Sigmoid colon (tissue), 7 donors: Measurements from ENCODE around the gene COPS3. TPM values are rescaled to one million over a fixed set of nuclear protein-coding genes. Genes with fewer than 3 reads are reported as not detected.
"Not testable (repeated sequence)": the region's sequence is repeated elsewhere in the genome, so short reads cannot be mapped to it uniquely, and the experiment has no call there.

ENCODE experiments used
- DNase-seq: peaks from one replicate; pipeline ENCODE4 v3.0.0-alpha.2; 2019
- H3K27ac ChIP-seq, 4 donors: fragments of 200-600 bp; sonication (generic); one replicate each; pipeline ENCODE4 v1.5.1; 2016 to 2019; ENCODE audit warnings: mild to moderate bottlenecking in 1 of 4
- H3K27me3 ChIP-seq, 3 donors: fragments of 200-600 bp; sonication (generic); one replicate each; pipeline ENCODE4 v1.5.1; 2019; ENCODE audit warnings: mild to moderate bottlenecking in 1 of 3
- H3K36me3 ChIP-seq, 4 donors: fragments of 200-600 bp; sonication (generic); one replicate each; pipeline ENCODE4 v1.5.1; 2016 to 2019
- H3K4me1 ChIP-seq, 4 donors: fragments of 200-600 bp; sonication (generic); one replicate each; pipeline ENCODE4 v1.5.1; 2017 to 2019
- H3K4me3 ChIP-seq, 4 donors: fragments of 200-600 bp; sonication (generic); one replicate each; pipeline ENCODE4 v1.5.1; 2017 to 2019; ENCODE audit warnings: mild to moderate bottlenecking in 2 of 4, moderate library complexity in 1 of 4
- H3K9me3 ChIP-seq, 4 donors: fragments of 200-600 bp in 3 of 4; sonication (generic) in 3 of 4; one replicate each; pipeline versions ENCODE4 v1.5.1 to v1.6.1; 2013 to 2019
- EP300 ChIP-seq, 4 donors: sonication (generic); formaldehyde crosslinking; IDR thresholded peaks; one replicate each; pipeline ENCODE4 v1.6.1; 2017; ENCODE audit warnings: antibody characterized with exemption in 4 of 4
- POLR2A ChIP-seq, 2 donors: fragments of 450-650 bp; IDR thresholded peaks; one replicate each; pipeline ENCODE4 v1.6.1; 2016; ENCODE audit warnings: antibody characterized with exemption in 2 of 2, mild to moderate bottlenecking in 2 of 2, moderate library complexity in 2 of 2
- POLR2AphosphoS5 ChIP-seq, 4 donors: sonication (generic); formaldehyde crosslinking; IDR thresholded peaks; one replicate each; pipeline ENCODE4 v1.6.1; 2017; ENCODE audit warnings: antibody characterized with exemption in 4 of 4
- WGBS, 2 donors: extraction: QIAGEN DNeasy Blood & Tissue Kit; methylation state at CpG; one replicate each; pipeline ENCODE4 v1.1.7; 2013; 5-methylcytosine and 5-hydroxymethylcytosine counted together
- intact Hi-C: fragments of 100-400 bp; cut with DNase I; formaldehyde crosslinking; loops from one replicate; pipeline ENCODE4 v1.15.1; 2023
- polyA plus RNA-seq, 3 donors: library from polyadenylated mRNA; stranded (reverse); fragments of 200-250 nt; gene quantifications; one replicate each; pipeline ENCODE4 v1.2.3, GENCODE V29; 2013
- total RNA-seq, 4 donors: library from RNA; depleted of rRNA; stranded (reverse); fragments of >200 nt; gene quantifications; one replicate each; pipeline ENCODE4 v1.1.0, GENCODE V29; 2016
- TF ChIP-seq, protein P1 (sequence below), 4 experiments: fragments of 450-650 bp in 3 of 4; fragments of 200-600 bp in 1 of 4; IDR thresholded peaks; one replicate each; pipeline ENCODE4 v1.5.1; 2016 to 2019; ENCODE audit warnings: antibody characterized with exemption in 4 of 4, mild to moderate bottlenecking in 3 of 4, moderate library complexity in 2 of 4
- donor health status: healthy with polysubstance abuse.
- donor health status: Bipolar disorder and iron deficiency.
- donor health status: healthy.

COPS3 gene
- total and polyA plus RNA-seq, 7 donors, result 44.6 to 105 (median 56.8) TPM

DNA sequence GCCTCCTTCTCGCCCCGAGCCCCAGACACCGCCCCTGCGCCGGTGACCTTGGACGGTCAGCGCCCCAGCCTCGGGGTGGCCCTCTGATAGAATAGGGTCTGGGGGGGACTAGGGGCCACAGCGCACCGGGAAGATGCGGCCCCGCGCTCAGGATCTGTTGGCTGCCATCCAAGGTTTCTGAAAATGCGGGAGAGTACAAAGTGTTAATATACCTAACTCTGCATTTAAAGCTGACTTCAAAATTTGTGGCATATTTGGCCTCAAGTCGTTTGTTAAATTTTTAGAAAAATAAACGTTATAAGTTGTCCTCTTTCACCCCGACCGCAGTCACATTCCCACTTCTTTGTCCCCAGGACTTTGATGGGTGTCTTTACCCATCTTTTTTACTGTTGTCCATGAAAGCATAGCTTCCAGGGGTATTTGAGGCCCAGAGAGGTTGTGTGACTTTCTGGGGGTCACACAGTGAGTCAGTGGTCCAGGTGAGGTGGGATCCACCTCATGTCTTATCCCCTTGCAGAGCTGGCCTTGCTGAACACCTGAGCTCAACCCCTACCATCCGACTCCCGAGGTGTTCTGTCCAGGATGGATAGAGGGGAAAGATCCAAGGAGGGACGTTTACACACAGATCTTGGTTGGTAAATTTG lies 22.9 kb upstream of the COPS3 start:
- H3K4me1 ChIP-seq, result peaks cover 0 to 27% (median 14%) of the 10 kb centered on the region in 4 donors
- DNase-seq, result no peak
- H3K27me3 ChIP-seq, result no peaks in the 10 kb centered on the region
- no peak for TF ChIP-seq POLR2A (IDR thresholded peaks at IDR 0.05)
- no peak for TF ChIP-seq POLR2AphosphoS5 (IDR thresholded peaks at IDR 0.05)
- no peak for TF ChIP-seq EP300 (IDR thresholded peaks at IDR 0.05)
- TF ChIP-seq, protein P1, sequence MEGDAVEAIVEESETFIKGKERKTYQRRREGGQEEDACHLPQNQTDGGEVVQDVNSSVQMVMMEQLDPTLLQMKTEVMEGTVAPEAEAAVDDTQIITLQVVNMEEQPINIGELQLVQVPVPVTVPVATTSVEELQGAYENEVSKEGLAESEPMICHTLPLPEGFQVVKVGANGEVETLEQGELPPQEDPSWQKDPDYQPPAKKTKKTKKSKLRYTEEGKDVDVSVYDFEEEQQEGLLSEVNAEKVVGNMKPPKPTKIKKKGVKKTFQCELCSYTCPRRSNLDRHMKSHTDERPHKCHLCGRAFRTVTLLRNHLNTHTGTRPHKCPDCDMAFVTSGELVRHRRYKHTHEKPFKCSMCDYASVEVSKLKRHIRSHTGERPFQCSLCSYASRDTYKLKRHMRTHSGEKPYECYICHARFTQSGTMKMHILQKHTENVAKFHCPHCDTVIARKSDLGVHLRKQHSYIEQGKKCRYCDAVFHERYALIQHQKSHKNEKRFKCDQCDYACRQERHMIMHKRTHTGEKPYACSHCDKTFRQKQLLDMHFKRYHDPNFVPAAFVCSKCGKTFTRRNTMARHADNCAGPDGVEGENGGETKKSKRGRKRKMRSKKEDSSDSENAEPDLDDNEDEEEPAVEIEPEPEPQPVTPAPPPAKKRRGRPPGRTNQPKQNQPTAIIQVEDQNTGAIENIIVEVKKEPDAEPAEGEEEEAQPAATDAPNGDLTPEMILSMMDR (IDR thresholded peaks at IDR 0.05), result no peak
- no peaks in the 10 kb centered on the region for H3K9me3 ChIP-seq
- H3K4me3 ChIP-seq, result peak overlapping the region; percentile 25 to 68 (median 62)
- WGBS, 2 donors, result 16 to 18% methylated on average over 21 of the region's 21 CpGs
- H3K36me3 ChIP-seq, result peaks cover 0 to 9% (median 0%) of the 10 kb centered on the region in 4 donors
- H3K27ac ChIP-seq, result peak overlapping the region; percentile 72 to 82 (median 80)
- intact Hi-C loops, result loop anchor here (10.0 kb wide), 1 partner anchor 159 kb away; no protein-coding TSS in a partner anchor

DNA sequence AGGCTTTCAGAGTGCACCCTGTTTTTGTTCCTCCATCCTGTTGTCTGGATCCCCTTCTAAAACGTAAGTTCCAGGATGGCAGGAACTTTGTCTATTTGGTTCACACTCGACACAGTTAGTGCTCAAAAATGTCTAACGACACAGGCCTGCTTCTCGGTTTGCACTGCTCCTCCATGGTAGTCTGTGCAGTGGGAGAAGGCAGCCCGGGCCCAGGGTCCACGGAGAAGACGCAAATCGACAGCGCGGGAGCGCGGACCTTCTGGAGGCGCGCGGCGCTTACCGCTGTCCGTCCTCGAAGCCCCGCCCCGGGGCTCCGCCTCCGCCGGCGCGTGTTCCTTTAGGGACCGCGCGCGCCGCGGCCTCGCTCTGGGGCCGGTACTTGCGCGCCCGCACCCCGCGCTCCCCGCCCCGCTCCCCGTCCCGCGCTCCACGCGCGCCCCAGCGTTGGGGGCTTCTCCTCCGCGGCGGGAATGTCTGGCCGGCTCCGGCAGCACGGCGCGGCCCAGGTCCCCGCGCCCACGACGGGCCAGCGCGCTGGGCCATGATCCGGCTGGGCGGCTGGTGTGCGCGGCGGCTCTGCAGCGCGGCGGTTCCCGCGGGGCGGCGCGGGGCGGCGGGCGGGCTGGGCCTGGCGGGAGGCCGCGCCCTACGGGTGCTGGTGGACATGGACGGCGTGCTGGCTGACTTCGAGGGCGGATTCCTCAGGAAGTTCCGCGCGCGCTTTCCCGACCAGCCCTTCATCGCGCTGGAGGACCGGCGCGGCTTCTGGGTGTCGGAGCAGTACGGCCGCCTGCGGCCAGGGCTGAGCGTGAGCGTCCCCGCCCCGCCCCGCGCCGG lies 22.2 kb upstream of the COPS3 start, which contains the start of gene NT5M:
NT5M (plus strand) TSS at position 364 of the 837 bp plus-strand sequence; CDS start at position 542, 178 bp downstream.
- WGBS, 2 donors, result 0 to 1% methylated on average over 107 of the region's 107 CpGs
- Histone ChIP-seq H3K4me1 (peaks cover 0 to 27% (median 14%) of the 10 kb centered on the region in 4 donors), H3K36me3 (peaks cover 0 to 2% (median 0%) of the 10 kb centered on the region in 4 donors), H3K27ac (peak within 1 kb of the TSS; percentile 72 to 82 (median 80)), H3K27me3 (no peaks in the 10 kb centered on the region), H3K4me3 (peak within 1 kb of the TSS; percentile 25 to 68 (median 62)), H3K9me3 (no peaks in the 10 kb centered on the region)
- intact Hi-C loops, result loop anchor here (10.0 kb wide), 1 partner anchor 158 kb away; no protein-coding TSS in a partner anchor
- DNase-seq, result peak; percentile 85
- TF ChIP-seq POLR2AphosphoS5 (IDR thresholded peaks at IDR 0.05), result peak in 2 of 4 donors; percentile 14 to 20
- no peak for TF ChIP-seq POLR2A (IDR thresholded peaks at IDR 0.05)

DNA sequence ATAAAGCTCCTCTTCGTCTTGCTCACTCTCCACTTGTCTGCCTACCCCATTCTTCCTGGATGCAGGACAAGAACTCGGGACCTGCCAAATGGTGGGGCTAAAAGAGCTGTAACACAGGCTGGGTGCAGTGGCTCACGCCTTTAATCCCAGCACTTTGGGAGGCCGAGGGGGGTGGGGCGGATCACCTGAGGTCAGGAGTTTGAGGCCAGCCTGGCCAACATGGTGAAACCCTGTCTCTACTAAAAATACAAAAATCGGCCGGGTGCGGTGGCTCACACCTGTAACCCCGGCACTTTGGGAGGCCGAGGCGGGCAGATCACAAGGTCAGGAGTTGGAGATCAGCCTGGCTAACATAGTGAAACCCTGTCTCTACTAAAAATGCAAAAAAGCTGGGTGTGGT lies 20.6 kb upstream of the COPS3 start:
- WGBS, 2 donors, result 86 to 97% methylated on average over 11 of the region's 11 CpGs
- H3K27ac ChIP-seq, result peak overlapping the region in 2 of 4 donors; percentile 70 to 71
- peaks cover 0 to 27% (median 14%) of the 10 kb centered on the region in 4 donors for H3K4me1 ChIP-seq
- not testable (repeated sequence) for H3K27me3 ChIP-seq, H3K36me3 ChIP-seq, H3K4me3 ChIP-seq, H3K9me3 ChIP-seq
- intact Hi-C loops, result loop anchor here (10.0 kb wide), 1 partner anchor 157 kb away; no protein-coding TSS in a partner anchor
- DNase-seq, result peak; percentile 48

DNA sequence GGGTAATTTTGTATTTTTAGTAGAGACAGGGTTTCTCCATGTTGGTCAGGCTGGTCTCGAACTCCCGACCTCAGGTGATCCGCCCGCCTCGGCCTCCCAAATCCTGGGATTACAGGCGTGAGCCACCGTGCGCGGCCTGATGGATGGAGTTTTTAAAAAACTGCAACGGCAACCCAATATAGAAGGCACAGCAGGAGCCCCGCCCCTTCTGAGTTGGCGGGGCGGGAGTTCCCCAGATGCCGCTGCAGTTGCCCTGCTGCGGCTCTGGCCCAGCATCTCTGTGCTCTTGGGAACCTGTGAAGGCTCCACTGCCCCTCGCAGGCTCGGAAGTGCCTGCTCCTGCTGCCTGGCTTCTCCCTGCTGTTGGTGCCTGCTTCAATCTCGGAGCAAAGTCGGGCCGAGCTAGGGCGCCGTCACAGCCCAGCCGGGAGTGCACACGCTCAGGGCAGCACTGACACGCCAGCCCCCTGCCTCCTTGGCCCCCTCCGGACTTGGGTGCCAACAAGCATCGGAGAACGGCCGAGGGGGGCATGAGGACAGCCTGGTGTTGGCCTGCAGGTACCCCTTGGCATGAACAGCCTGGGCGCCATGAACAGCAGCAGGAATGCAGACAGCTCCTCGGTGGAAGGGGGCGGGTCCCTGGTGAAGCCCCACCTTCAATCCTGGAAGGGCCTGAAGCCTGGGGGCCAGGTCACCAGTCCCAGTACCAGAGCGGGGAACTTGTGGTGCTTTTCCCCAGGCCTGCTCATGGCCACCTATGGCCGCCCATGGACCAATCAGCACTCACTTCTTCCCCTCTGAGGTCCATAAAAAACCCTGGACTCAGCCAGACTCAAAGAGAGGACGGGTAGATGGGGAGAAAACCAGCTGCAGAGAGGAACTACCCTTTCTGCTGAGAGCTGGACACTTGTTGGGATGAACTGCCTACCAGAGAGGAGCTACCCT lies 19.9 kb upstream of the COPS3 start:
- Histone ChIP-seq H3K27ac (peak overlapping the region; percentile 63 to 71 (median 68)), H3K27me3 (no peaks in the 10 kb centered on the region), H3K4me1 (peaks cover 0 to 27% (median 14%) of the 10 kb centered on the region in 4 donors), H3K36me3 (no peaks in the 10 kb centered on the region), H3K9me3 (no peaks in the 10 kb centered on the region), H3K4me3 (peak overlapping the region in 3 of 4 donors; percentile 33 to 46 (median 44))
- intact Hi-C loops, result loop anchor here (10.0 kb wide), 1 partner anchor 156 kb away; no protein-coding TSS in a partner anchor
- TF ChIP-seq, protein P1 (IDR thresholded peaks at IDR 0.05), result no peak
- TF ChIP-seq EP300 (IDR thresholded peaks at IDR 0.05) (no peak), POLR2A (IDR thresholded peaks at IDR 0.05) (no peak), POLR2AphosphoS5 (IDR thresholded peaks at IDR 0.05) (no peak)
- 9 to 11% methylated on average over 35 of the region's 35 CpGs for WGBS, 2 donors
- DNase-seq, result peak; percentile 73

DNA sequence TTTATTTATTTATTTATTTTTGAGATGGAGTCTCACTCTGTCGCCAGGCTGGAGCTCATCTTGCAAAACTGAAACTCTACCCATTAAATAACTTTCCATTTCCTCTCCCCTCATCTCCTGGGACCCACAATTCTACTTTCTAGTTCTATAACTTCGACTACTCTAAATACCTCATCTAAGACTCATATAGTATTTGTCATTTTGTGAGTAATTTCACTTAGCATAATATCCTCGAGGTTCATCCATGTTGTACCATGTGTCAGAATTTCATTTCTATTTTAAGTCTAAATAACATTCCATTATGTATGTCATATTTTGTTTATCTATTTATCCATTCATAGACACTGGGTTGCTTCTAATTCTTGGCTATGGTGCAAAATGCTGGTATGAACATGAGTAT lies 17.1 kb upstream of the COPS3 start:
- no peaks in the 10 kb centered on the region for H3K36me3 ChIP-seq
- intact Hi-C loops, result no loop called here
- no peak overlapping the region for H3K27ac ChIP-seq
- no peaks in the 10 kb centered on the region for H3K9me3 ChIP-seq
- TF ChIP-seq, protein P1 (IDR thresholded peaks at IDR 0.05), result no peak
- TF ChIP-seq POLR2A (IDR thresholded peaks at IDR 0.05) (no peak), EP300 (IDR thresholded peaks at IDR 0.05) (no peak), POLR2AphosphoS5 (IDR thresholded peaks at IDR 0.05) (no peak)
- DNase-seq, result no peak
- H3K4me1 ChIP-seq, result peaks cover 0 to 11% (median 8%) of the 10 kb centered on the region in 4 donors
- no peaks in the 10 kb centered on the region for H3K27me3 ChIP-seq
- no peak overlapping the region for H3K4me3 ChIP-seq
- WGBS, 2 donors, result 49 to 73% methylated on average over 3 of the region's 3 CpGs
